H54 (cell line): ENCODE results near the gene BPGM.

Experiments
- DNase-seq: peaks from one replicate; pipeline ENCODE4 v3.0.0; 2011; ENCODE audit warnings: low spot score, mixed read lengths; ENCODE audit not compliant: insufficient read length
- FAIRE-seq: peaks from 3 replicates; lab custom pipeline; 2011; peaks lifted over from hg19 to GRCh38; lab: Jason Lieb, UNC
- POLR2A ChIP-seq: IDR thresholded peaks from 2 replicates; pipeline ENCODE4 v1.6.1; 2011; ENCODE audit warnings: low read depth, mild to moderate bottlenecking, low read length

Gene BPGM

DNA sequence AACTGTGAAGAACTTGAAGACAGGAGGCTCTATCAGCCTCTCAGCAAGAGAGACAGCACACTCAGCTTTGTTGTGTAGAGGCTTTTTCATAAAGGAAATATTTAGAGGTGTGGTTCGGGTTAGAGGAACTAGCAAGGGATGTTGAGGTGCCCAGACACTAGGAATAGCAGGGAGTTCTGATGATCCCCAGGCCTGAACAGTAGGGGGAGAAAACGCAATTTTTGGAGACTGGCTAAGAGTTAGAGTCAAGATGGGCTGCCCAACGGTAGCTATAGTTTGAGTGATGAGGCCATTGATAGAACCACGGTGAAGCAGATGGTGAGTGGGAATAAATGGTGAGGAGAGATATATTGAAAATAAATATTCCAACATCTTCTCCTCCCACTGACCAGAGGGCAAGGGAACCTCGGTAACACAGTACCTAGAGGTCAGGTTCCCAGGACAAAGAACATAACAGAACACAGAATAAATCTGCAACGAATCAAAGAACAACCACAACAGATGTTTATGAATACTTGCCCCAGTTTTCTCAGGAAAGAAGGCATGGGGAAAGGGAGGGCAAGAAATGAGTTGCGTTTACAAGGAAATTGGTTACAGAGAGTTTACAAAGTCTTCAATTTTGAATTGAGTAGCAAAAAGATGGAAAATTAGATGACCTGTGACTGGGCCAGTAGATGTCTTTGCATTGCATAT is 24.2 kb upstream of the BPGM start:
- FAIRE-seq (no peak), DNase-seq (no peak)
- TF ChIP-seq POLR2A = no peak

DNA sequence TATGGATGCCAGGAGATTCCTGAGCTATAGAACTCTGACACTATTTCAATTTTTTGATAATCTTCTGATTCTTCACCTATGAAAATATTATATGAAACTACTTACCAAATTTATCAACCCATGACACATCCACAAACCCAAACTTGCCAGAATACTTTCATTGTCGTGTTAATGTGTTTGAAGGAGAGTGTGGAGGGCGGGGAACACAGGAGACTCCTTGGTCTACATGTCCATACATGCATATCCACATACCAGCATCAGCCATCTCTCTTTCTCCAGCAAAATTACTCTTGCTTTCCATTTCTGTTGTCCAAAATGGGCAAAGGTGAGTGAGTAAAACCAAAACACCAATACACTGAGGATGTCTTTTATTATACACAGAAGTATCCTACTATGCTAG is 23.5 kb upstream of the BPGM start:
- no peak for FAIRE-seq
- no peak for TF ChIP-seq POLR2A
- DNase-seq = no peak

- no peak for TF ChIP-seq POLR2A
- DNase-seq = no peak
- no peak for FAIRE-seq
Measured at GRCh38 chr7:134625550-134625949, 21.1 kb upstream of the BPGM start.

DNA sequence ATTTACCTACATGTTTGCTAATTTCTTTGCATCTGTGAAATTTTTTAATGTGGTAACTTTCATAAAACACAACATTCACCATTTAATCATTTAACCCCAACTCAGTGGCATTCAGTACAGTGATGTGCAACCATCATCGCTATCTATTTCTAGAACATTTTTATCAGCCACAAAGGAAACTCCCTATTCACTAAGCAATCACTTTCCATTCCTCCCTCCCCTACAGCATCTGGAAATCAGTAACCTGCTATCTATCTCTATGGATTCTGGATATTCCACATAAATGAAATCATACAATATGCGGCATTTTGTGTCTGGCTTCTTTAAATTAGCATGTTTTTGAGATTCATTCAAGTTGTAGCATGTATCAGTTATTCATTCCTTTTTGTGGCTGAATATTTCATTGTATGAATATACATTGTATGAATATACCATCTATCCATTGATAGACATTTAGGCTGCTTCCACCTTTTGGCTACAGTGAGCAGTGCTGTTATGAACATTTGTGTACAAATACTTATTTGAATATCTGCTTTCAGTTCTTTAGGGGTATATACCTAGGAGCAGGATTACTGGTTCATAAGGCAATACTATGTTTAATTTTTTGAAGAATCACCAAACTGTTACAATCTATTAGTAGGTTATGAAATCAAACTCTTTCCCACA is 19.4 kb upstream of the BPGM start:
- FAIRE-seq = no peak
- DNase-seq = no peak
- TF ChIP-seq POLR2A = no peak

GRCh38 chr7:134627775-134628153 is 18.9 kb upstream of the BPGM start:
- TF ChIP-seq POLR2A = no peak
- FAIRE-seq = no peak
- DNase-seq = no peak

DNA sequence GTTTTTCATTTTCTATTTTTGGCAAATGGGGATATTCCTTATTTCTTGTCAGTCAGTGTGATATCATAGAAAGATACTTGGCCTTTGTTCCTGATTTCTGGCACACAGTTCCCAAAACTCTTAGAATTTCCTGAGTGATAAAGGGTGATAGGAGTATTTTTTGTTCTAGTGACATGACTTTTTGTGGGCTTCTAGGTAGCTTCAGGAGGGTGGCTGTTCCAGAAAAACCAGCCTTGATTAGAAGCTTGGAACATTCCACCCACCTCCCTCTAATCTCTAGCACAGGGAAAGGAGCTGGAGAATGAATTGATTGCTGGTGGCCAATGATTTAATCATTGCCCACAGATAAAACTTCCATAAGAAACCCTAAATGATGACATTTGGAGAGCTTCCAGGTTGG is 17.2 kb upstream of the BPGM start:
- TF ChIP-seq POLR2A = no peak
- FAIRE-seq = no peak
- DNase-seq = no peak

DNA sequence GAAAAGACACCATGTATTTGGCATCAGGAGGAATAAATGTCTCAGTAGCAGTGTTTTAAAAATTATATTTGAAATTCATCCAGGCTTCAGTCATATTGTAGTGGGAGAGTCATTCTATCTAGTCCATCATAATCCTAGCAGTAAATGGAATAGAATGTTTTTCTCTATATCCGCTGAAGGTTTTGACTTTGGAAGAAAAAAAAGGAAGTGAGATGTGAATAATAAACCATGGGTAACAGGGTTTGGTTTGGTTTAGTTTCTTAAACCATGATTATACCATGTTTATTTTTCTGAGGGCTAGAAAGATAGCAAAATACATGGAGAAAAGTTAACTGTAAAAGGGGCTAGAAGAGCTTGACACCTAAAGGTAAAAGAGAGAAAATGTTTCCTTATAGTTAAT is 16.4 kb upstream of the BPGM start:
- FAIRE-seq (no peak), DNase-seq (no peak)
- no peak for TF ChIP-seq POLR2A

- no peak for TF ChIP-seq POLR2A
- no peak for DNase-seq
- no peak for FAIRE-seq
Measured at GRCh38 chr7:134630893-134631292, 15.8 kb upstream of the BPGM start.

- FAIRE-seq = no peak
- no peak for DNase-seq
- no peak for TF ChIP-seq POLR2A
Measured at GRCh38 chr7:134632052-134632451, 14.6 kb upstream of the BPGM start.

DNA sequence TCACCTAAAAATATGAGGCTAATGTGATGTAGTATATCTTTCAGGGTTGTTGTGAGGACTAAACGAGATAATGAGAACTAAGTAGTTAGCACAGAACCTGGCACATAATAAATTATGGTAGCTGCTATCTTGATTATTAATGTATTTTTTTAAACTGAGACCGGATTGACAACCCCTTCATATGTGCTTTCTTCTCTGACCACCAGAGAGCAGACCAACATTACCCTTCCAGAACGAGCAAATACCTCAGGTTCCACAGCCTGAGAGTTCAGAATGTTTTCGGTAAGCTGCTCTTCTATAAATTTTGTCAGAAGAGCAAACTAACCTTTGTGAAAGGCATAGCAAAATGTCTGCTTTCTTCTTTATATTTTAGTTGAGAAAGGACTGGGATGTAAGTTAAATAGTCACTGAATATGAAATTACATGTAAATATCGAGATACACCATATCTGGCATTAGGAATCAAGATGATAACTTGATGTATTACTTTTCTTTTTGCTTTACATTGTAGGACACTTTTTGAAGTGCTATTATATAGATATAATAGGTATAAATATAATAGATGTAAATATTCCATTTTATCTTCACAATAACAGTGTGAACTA is 13.6 kb upstream of the BPGM start:
- no peak for TF ChIP-seq POLR2A
- peak; percentile 20 for FAIRE-seq
- DNase-seq = no peak

DNA sequence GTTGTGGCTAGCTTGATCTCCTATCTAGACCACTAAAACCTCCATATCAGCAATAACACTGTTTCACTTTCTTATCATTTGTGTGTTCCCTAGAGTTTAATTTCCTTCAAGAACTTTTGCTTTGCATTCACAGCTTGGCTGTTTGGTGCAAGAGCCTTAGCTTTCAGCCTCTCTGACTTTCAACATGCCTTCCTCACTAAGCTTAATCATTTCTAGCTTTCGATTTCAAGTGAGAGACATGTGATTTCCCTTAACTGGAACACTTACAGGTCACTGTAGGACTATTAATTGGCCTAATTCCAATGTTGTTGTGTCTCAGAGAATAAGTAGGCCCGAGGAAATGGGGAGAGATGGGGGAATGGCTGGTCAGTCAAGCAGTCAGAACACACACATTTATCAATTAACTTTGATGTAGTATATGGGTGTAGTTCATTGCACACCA is 10.6 kb upstream of the BPGM start:
- DNase-seq (no peak), FAIRE-seq (no peak)
- TF ChIP-seq POLR2A = no peak

- DNase-seq (no peak), FAIRE-seq (no peak)
Measured at GRCh38 chr7:134637441-134637840, 9.2 kb upstream of the BPGM start.

GRCh38 chr7:134637934-134638719 is 8.5 kb upstream of the BPGM start:
- FAIRE-seq (no peak), DNase-seq (no peak)
- TF ChIP-seq POLR2A = no peak

More at GRCh38 chr7:134637441-134637840, 9.2 kb upstream of the BPGM start:
- no peak for TF ChIP-seq POLR2A

GRCh38 chr7:134639061-134639460 is 7.6 kb upstream of the BPGM start:
- FAIRE-seq (no peak), DNase-seq (no peak)
- no peak for TF ChIP-seq POLR2A
